Thyroid gland (tissue), 4 donors: ENCODE results near the gene MRPL54. TPM values are rescaled to one million over a fixed set of nuclear protein-coding genes. Genes with fewer than 3 reads are reported as not detected.

ENCODE experiments used
- DNase-seq, 2 donors: peaks; one replicate each; pipeline ENCODE4 v3.0.0-alpha.2; 2019
- H3K27ac ChIP-seq, 3 donors: fragments of 200-600 bp; sonication (generic); 1 replicate in 2 of 3; 2 replicates in 1 of 3; pipeline ENCODE4 v1.5.1; 2016 to 2019; ENCODE audit warnings: mild to moderate bottlenecking in 1 of 3, moderate library complexity in 1 of 3
- H3K27me3 ChIP-seq: fragments of 200-600 bp; sonication (generic); one replicate; pipeline ENCODE4 v1.5.1; 2019
- H3K36me3 ChIP-seq, 2 donors: fragments of 200-600 bp; sonication (generic); one replicate each; pipeline ENCODE4 v1.5.1; 2016 to 2019
- H3K4me1 ChIP-seq, 2 donors: fragments of 200-600 bp; sonication (generic); one replicate each; pipeline ENCODE4 v1.5.1; 2017 to 2019
- H3K4me3 ChIP-seq, 3 donors: fragments of 200-600 bp; sonication (generic); replicated peaks in 1 of 3; 1 replicate in 2 of 3; 2 replicates in 1 of 3; pipeline ENCODE4 v1.5.1; 2016; ENCODE audit warnings: mild to moderate bottlenecking in 1 of 3
- H3K9me3 ChIP-seq: fragments of 200-600 bp; sonication (generic); one replicate; pipeline ENCODE4 v1.5.1; 2017
- CTCF ChIP-seq, 6 experiments: fragments of 200-600 bp in 3 of 6; fragments of 450-650 bp in 3 of 6; sonication (generic) in 3 of 6; IDR thresholded peaks; one replicate each; pipeline ENCODE4 v1.5.1; 2016 to 2019; ENCODE audit warnings: antibody characterized with exemption in 6 of 6, mild to moderate bottlenecking in 2 of 6, inconsistent platforms in 1 of 6, moderate library complexity in 1 of 6
- POLR2A ChIP-seq, 2 donors: fragments of 450-650 bp; IDR thresholded peaks; one replicate each; pipeline ENCODE4 v1.6.1; 2017; ENCODE audit warnings: antibody characterized with exemption in 2 of 2, mild to moderate bottlenecking in 2 of 2, moderate library complexity in 1 of 2
- whole genome bisulfite sequencing, 2 donors: methylation state at CpG; one replicate each; pipeline ENCODE4 v1.1.5; 2017; 5-methylcytosine and 5-hydroxymethylcytosine counted together
- intact Hi-C: fragments of 100-400 bp; cut with DNase I; formaldehyde crosslinking; loops from one replicate; pipeline ENCODE4 v1.15.1; 2023
- total RNA-seq, 4 donors: library from RNA; depleted of rRNA; stranded (reverse); fragments of >200 nt; gene quantifications; one replicate each; pipeline ENCODE4 v1.2.3, GENCODE V29; 2016

The MRPL54 gene
- total RNA-seq, 4 donors from 2014 or later: 84.0 to 131 (median 102) TPM

GRCh38 chr19:3775374-3775711, 12.9 kb downstream of the MRPL54 start:
- TF ChIP-seq CTCF (IDR thresholded peaks at IDR 0.05) (no peak), POLR2A (IDR thresholded peaks at IDR 0.05) (no peak)
- WGBS, 2 donors: 92 to 100% methylated on average over 1 to 2 of the region's 2 CpGs
- Histone ChIP-seq H3K36me3 (no peaks in the 10 kb centered on the region), H3K27ac (no peak overlapping the region), H3K9me3 (no peaks in the 10 kb centered on the region), H3K4me3 (no peak overlapping the region), H3K4me1 (no peaks in the 10 kb centered on the region), H3K27me3 (no peaks in the 10 kb centered on the region)
- no peak for DNase-seq
- intact Hi-C loops: no loop called here

- TF ChIP-seq CTCF (IDR thresholded peaks at IDR 0.05): no peak
- no peak for TF ChIP-seq POLR2A (IDR thresholded peaks at IDR 0.05)
- H3K27me3 ChIP-seq: no peaks in the 10 kb centered on the region
- no peaks in the 10 kb centered on the region for H3K4me1 ChIP-seq
- H3K4me3 ChIP-seq: no peak overlapping the region
- intact Hi-C loops: no loop called here
- H3K27ac ChIP-seq: no peak overlapping the region
- H3K9me3 ChIP-seq: no peaks in the 10 kb centered on the region
- no peak for DNase-seq
- no peaks in the 10 kb centered on the region for H3K36me3 ChIP-seq
- 93 to 97% methylated on average over 5 of the region's 5 CpGs for WGBS, 2 donors
These were observed 13.3 kb downstream of the MRPL54 start for GRCh38 chr19:3775831-3776230.

GRCh38 chr19:3776479-3777040, 14.1 kb downstream of the MRPL54 start:
- Histone ChIP-seq H3K4me3 (no peak overlapping the region), H3K27me3 (no peaks in the 10 kb centered on the region), H3K36me3 (no peaks in the 10 kb centered on the region), H3K27ac (no peak overlapping the region), H3K9me3 (no peaks in the 10 kb centered on the region), H3K4me1 (no peaks in the 10 kb centered on the region)
- intact Hi-C loops: no loop called here
- no peak for TF ChIP-seq POLR2A (IDR thresholded peaks at IDR 0.05)
- TF ChIP-seq CTCF (IDR thresholded peaks at IDR 0.05): no peak
- 91 to 94% methylated on average over 1 of the region's 1 CpG for WGBS, 2 donors
- DNase-seq: no peak

GRCh38 chr19:3778104-3778867, 15.8 kb downstream of the MRPL54 start:
- Histone ChIP-seq H3K4me1 (no peaks in the 10 kb centered on the region), H3K36me3 (no peaks in the 10 kb centered on the region), H3K4me3 (no peak overlapping the region), H3K27me3 (no peaks in the 10 kb centered on the region), H3K27ac (no peak overlapping the region), H3K9me3 (no peaks in the 10 kb centered on the region)
- TF ChIP-seq CTCF (IDR thresholded peaks at IDR 0.05): no peak
- no peak for TF ChIP-seq POLR2A (IDR thresholded peaks at IDR 0.05)
- 87 to 93% methylated on average over 11 to 24 of the region's 37 CpGs for WGBS, 2 donors
- intact Hi-C loops: no loop called here
- DNase-seq: no peak

GRCh38 chr19:3778899-3779723, 16.6 kb downstream of the MRPL54 start:
- H3K27ac ChIP-seq: no peak overlapping the region
- intact Hi-C loops: no loop called here
- no peak for DNase-seq
- 78 to 80% methylated on average over 26 of the region's 44 CpGs for WGBS, 2 donors
- no peak overlapping the region for H3K4me3 ChIP-seq
- no peaks in the 10 kb centered on the region for H3K4me1 ChIP-seq
- H3K9me3 ChIP-seq: no peaks in the 10 kb centered on the region
- TF ChIP-seq POLR2A (IDR thresholded peaks at IDR 0.05): no peak
- no peak for TF ChIP-seq CTCF (IDR thresholded peaks at IDR 0.05)
- no peaks in the 10 kb centered on the region for H3K27me3 ChIP-seq
- no peaks in the 10 kb centered on the region for H3K36me3 ChIP-seq
